ENCODE results near the gene SNX1.
A peak's percentile ranks its signal among the peaks of the same experiment; 100 is the strongest.

SNX1 gene

GRCh38 chr15:64095795-64096667, at the start of gene SNX1:
Gene SNX1, plus strand, starts transcription at chr15:64095982. Its CDS starts 32 bp downstream, at chr15:64096014.
- H3K4me3 ChIP-seq (ENCODE audit: low read length): peak within 1 kb of the TSS; percentile 93
- DNase-seq (ENCODE audit: low read depth): peak; percentile 93
- TF ChIP-seq CTCF (conservative IDR thresholded peaks at IDR 0.05; ENCODE audit: low read length): no peak

GRCh38 chr15:64046421-64047153, 49.2 kb upstream of the SNX1 start, which contains the start of gene DAPK2:
Gene DAPK2, minus strand, starts transcription at chr15:64046485. Its CDS starts 6,224 bp downstream, at chr15:64040261.
- peak; percentile 58 for DNase-seq (ENCODE audit: low read depth)
- TF ChIP-seq CTCF (conservative IDR thresholded peaks at IDR 0.05; ENCODE audit: low read length): peak; percentile 43
- H3K4me3 ChIP-seq (ENCODE audit: low read length): peak within 1 kb of the TSS; percentile 71

- no peak for TF ChIP-seq CTCF (conservative IDR thresholded peaks at IDR 0.05; ENCODE audit: low read length)
- DNase-seq (ENCODE audit: low read depth): no peak
- no peak overlapping the region for H3K4me3 ChIP-seq (ENCODE audit: low read length)
These were observed 46.9 kb upstream of the SNX1 start for GRCh38 chr15:64048781-64049460.

- no peak for DNase-seq (ENCODE audit: low read depth)
- H3K4me3 ChIP-seq (ENCODE audit: low read length): no peak overlapping the region
- no peak for TF ChIP-seq CTCF (conservative IDR thresholded peaks at IDR 0.05; ENCODE audit: low read length)
These were observed 45.3 kb upstream of the SNX1 start for GRCh38 chr15:64050281-64051092.

GRCh38 chr15:64051093-64051402, 44.7 kb upstream of the SNX1 start:
- H3K4me3 ChIP-seq (ENCODE audit: low read length): no peak overlapping the region
- no peak for DNase-seq (ENCODE audit: low read depth)
- TF ChIP-seq CTCF (conservative IDR thresholded peaks at IDR 0.05; ENCODE audit: low read length): no peak

GRCh38 chr15:64051407-64052259, 44.1 kb upstream of the SNX1 start:
- TF ChIP-seq CTCF (conservative IDR thresholded peaks at IDR 0.05; ENCODE audit: low read length): no peak
- no peak overlapping the region for H3K4me3 ChIP-seq (ENCODE audit: low read length)
- DNase-seq (ENCODE audit: low read depth): no peak

All from AG10803 (cell line).